ENCODE results near the gene IRAK1.

Gene IRAK1

DNA sequence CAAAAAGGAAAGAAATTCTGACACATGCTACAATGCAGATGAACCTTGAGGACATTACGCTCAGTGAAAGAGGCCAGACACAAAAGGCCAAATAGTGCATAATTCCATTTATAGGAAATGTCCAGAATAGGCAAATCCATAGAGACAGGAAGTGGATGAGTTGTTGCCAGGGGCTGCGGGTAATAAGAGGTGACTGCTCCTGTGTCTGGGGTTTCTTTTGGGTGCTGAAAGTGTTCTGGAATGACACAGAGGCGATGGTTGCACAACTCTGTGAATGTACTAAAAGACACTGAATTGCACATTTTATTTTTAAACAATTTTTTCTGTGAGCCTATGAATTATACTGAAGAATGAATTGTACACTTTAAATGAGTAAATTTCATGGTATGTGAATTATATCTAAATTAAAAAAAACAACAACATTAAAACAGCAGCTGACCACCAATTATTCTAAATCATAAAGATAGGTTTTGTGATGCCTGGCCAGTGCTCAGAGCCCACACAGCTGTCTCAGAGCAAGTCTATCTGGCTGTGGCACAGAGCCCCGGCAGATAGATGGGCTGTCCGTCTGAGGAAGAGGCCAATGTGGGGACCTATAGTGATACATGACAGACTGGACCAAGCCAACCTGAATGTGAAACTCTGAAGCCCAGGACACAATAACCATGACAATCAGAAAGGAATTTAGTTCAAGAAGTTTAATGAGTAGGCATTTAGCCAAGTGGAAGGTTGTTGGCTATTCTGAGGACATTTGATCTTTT is 23.5 kb upstream of the IRAK1 start:
- no peak for DNase-seq (ENCODE audit: extremely low read depth in 1 of 2, low read depth in 1 of 2)

DNA sequence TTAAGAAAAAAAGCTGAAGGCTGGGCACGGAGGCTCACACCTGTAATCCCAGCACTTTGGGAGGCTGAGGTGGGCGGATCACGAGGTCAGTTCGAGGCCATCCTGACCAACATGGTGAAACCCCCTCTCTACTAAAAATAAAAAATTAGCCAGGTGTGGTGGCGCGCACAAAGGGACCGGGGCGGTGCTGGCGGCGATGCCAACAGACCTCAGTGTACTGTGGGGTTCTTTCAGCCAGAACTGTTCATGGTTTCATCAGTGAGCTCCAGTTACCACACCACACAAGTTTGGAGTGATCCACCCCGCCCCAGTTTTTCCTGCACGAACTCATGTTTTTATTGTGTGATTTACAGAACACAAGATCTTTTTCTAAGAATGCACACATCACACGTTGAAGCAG is 21.2 kb upstream of the IRAK1 start:
- DNase-seq (ENCODE audit: extremely low read depth in 1 of 2, low read depth in 1 of 2) = no peak

GRCh38 chrX:154040307-154040756 is 20.6 kb upstream of the IRAK1 start:
- no peak for DNase-seq (ENCODE audit: extremely low read depth in 1 of 2, low read depth in 1 of 2)

DNA sequence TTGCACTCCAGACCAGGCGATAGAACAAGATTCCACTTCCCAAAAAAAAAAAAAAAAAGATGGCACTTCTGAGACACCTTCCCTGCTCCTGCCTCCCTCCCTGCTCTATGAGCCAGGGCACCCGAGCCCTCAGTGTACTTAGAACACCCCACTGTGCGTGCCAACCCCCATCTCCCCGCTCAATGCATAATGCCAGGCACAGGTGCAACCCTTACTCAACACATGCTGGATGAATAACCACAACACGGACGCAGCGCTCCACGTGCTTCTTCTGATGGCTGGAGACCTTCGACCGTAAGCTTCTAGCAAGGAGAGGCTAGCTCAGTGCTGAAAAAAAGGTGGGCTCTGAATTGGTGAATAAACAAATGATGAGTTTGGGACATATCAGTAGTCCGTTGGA is 19.9 kb upstream of the IRAK1 start:
- no peak for DNase-seq (ENCODE audit: extremely low read depth in 1 of 2, low read depth in 1 of 2)

GRCh38 chrX:154038656-154039055 is 19.0 kb upstream of the IRAK1 start:
- no peak for DNase-seq (ENCODE audit: extremely low read depth in 1 of 2, low read depth in 1 of 2)

GRCh38 chrX:154037754-154038153 is 18.1 kb upstream of the IRAK1 start:
- DNase-seq (ENCODE audit: extremely low read depth in 1 of 2, low read depth in 1 of 2) = no peak

- DNase-seq (ENCODE audit: extremely low read depth in 1 of 2, low read depth in 1 of 2) = no peak
Measured at GRCh38 chrX:154036513-154036912, 16.8 kb upstream of the IRAK1 start.

- DNase-seq (ENCODE audit: extremely low read depth in 1 of 2, low read depth in 1 of 2) = no peak
Measured at GRCh38 chrX:154033848-154034247, 14.1 kb upstream of the IRAK1 start.

DNA sequence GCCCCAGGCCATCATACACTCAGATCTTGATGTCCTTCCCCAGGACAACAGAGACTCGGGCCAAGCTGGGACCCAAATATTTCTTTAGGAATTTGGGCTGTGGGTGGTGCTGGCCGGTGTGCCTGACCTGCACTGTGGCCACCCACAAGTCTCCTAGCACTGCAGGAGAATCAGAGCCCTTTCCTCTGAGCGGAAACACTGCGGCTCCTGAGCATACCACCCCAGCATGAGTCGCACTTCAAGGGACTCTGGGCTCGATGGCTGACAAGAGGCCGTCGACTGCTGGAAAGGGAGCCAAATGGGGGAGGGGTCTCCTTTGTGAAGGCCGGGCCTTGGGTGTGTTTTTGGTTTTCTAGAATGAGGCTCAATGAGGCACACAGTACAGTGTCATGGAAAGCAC is 13.0 kb upstream of the IRAK1 start:
- no peak for DNase-seq (ENCODE audit: extremely low read depth in 1 of 2, low read depth in 1 of 2)

DNA sequence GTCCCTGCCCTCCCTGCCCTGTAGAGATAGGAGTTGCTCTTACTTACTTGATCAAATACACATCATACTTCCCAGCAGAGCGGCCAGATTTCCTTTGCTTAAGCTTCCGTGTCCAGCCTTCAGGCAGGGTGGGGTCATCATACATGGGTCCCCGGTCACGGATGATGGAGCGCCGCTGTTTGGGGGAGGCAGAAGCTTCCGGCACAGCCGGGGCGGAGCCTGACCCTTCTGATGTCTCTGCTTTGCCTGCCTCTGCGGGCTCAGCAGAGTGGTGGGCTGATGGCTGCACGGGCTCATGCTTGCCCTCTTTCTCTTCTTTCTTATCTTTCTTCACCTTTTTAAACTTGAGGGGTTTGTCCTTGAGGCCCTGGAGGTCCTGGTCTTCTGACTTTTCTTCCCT is 12.5 kb upstream of the IRAK1 start:
- no peak for DNase-seq (ENCODE audit: extremely low read depth in 1 of 2, low read depth in 1 of 2)

- no peak for DNase-seq (ENCODE audit: extremely low read depth in 1 of 2, low read depth in 1 of 2)
Measured at GRCh38 chrX:154030715-154031305, 11.1 kb upstream of the IRAK1 start.

DNA sequence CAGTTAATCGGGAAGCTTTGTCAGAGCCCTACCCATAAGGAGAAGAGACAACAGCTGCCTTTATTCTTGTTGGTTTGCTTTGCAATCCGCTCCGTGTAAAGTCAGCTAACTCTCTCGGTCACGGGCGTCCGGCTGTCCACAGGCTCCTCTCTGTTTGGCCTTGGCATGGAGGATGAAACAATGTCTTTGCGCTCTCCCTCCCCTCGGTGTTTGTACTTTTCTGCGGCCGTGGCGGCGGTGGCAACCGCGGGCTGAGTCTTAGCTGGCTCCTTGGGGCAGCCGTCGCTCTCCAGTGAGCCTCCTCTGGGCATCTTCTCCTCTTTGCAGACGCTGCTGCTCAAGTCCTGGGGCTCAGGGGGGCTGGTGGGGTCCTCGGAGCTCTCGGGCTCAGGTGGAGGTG is 10.6 kb upstream of the IRAK1 start:
- DNase-seq (ENCODE audit: extremely low read depth in 1 of 2, low read depth in 1 of 2) = no peak

GRCh38 chrX:154029439-154029838 is 9.7 kb upstream of the IRAK1 start:
- no peak for DNase-seq (ENCODE audit: extremely low read depth in 1 of 2, low read depth in 1 of 2)

GRCh38 chrX:154028502-154029184 is 8.9 kb upstream of the IRAK1 start:
- no peak for DNase-seq (ENCODE audit: extremely low read depth in 1 of 2, low read depth in 1 of 2)

DNA sequence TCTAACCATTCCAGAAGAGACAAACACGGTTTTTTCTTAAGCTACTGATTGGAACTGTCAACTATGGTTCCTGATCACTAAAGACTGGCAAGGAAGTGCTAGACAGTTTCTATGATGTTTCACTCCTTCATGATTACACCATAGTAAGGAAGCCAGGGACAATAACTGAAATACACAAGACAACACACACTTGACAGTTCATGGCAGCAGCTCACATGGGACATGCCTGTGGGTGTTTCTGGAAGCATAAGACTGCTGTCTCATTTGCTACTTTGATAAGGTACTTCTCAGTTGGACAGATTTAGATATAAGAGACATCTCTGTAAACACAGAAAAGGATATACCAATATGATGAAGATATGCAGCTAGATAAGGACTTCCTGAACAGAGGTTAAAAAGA is 8.3 kb upstream of the IRAK1 start:
- no peak for DNase-seq (ENCODE audit: extremely low read depth in 1 of 2, low read depth in 1 of 2)

GRCh38 chrX:154027022-154027402 is 7.3 kb upstream of the IRAK1 start:
- DNase-seq (ENCODE audit: extremely low read depth in 1 of 2, low read depth in 1 of 2) = no peak

- DNase-seq (ENCODE audit: extremely low read depth in 1 of 2, low read depth in 1 of 2) = no peak
Measured at GRCh38 chrX:154026136-154027021, 6.7 kb upstream of the IRAK1 start.

DNA sequence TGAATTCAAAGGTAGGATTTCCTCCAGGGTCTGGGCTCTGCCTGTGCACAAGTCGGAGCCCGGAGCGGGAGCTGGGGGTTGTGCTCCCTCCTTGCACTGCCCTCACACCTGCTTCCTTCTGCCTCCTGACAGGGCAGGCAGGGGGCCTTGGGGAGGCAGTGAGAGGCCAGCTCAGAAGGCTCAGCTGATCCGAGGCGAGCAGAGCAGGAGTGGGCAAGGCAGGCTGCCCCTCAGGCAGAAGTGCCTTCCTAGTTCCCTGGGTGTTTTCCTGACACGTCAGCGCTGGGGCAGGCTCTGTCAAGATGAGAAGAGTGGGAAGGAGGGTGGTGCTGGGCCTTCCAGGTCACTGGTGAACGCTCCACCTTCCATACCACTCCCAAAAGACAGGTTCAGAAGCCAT is 5.5 kb upstream of the IRAK1 start:
- DNase-seq (ENCODE audit: extremely low read depth in 1 of 2, low read depth in 1 of 2) = no peak

GRCh38 chrX:154024271-154024670 is 4.6 kb upstream of the IRAK1 start:
- DNase-seq (ENCODE audit: extremely low read depth in 1 of 2, low read depth in 1 of 2) = no peak

DNA sequence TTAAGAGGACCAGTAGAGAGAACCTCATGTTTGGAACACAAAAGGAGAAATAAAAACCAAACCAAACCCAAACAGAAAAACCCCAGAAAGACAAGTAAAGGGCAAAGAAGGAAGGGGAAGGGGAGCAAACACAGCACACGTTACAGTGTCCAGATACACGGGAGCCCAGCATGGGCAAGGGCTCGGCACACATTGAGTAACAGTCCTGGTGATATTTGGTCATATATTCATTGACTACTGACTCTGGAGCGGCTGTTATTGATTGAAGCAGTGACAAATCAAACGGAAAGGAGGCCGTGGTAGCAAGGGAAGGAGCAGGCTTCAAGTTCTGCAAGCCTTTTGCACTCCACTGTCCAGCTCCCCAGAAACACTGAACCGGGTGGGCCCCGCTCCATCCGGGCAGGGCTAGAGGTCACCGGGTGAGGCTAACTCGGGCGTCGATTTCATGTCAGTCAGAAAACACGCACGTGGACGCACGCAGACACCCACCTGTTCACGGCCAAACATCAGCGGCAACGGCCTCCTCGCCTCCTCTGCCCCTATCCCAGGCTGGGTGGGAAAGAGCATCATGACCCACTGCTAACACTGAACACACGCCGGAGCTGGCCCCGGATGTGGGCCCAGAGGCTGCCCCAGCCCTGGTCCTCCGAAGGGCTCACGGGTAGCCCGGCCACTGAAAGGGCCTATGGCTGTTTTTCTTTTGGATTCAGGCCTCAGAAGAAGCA is 3.7 kb upstream of the IRAK1 start:
- no peak for DNase-seq (ENCODE audit: extremely low read depth in 1 of 2, low read depth in 1 of 2)

DNA sequence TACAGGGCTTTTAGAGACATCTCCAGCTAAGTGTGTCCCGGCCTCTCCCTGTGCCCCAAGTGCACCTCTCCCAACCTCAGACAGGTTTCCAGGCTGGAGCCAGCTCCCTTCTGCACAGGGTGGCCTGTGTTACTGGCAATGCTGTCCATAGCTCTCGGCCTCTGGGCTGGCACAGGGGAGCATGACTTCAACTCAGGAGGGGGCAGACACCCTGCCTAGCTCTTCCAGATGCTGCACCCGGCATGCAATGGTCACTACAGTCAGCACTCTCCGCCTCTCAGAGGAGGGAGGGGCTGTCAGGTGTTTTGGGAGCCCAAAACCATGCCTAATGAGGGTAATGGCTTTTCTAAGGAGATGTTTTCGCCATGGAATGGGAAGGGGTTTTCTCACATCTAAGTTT is 2.4 kb upstream of the IRAK1 start:
- DNase-seq (ENCODE audit: extremely low read depth in 1 of 2, low read depth in 1 of 2) = no peak
